Anterior cingulate cortex (tissue), 58 donors: ENCODE data around the gene RTL1.

Source experiments
- DNase-seq, 58 donors: peaks; one replicate each; lab custom pipeline; 2025; lab: John Stamatoyannopoulos, UW

RTL1 gene

GRCh38 chr14:100867631-100868315 is 35.7 kb downstream of the RTL1 start:
- DNase-seq, result no peak

GRCh38 chr14:100866666-100867630 is 36.6 kb downstream of the RTL1 start:
- peak in 18 of 58 donors; percentile 9 to 57 (median 38) for DNase-seq

GRCh38 chr14:100865682-100866591 is 37.6 kb downstream of the RTL1 start:
- DNase-seq, result no peak

- no peak for DNase-seq
These were observed 38.4 kb downstream of the RTL1 start for GRCh38 chr14:100864960-100865681.

GRCh38 chr14:100864206-100864605 is 39.3 kb downstream of the RTL1 start:
- no peak for DNase-seq

- DNase-seq, result no peak
These were observed 40.7 kb downstream of the RTL1 start for GRCh38 chr14:100862793-100863192.

- no peak for DNase-seq
These were observed 41.2 kb downstream of the RTL1 start for GRCh38 chr14:100862277-100862676.

GRCh38 chr14:100861937-100862247 is 41.6 kb downstream of the RTL1 start:
- no peak for DNase-seq

GRCh38 chr14:100861188-100861936 is 42.2 kb downstream of the RTL1 start:
- no peak for DNase-seq

- no peak for DNase-seq
These were observed 42.9 kb downstream of the RTL1 start for GRCh38 chr14:100860556-100861187.

GRCh38 chr14:100859781-100860180 is 43.7 kb downstream of the RTL1 start:
- no peak for DNase-seq

- no peak for DNase-seq
These were observed 44.7 kb downstream of the RTL1 start for GRCh38 chr14:100858838-100859220.

- DNase-seq, result no peak
These were observed 45.3 kb downstream of the RTL1 start for GRCh38 chr14:100857923-100858837.

GRCh38 chr14:100857233-100857922 is 46.1 kb downstream of the RTL1 start:
- DNase-seq, result no peak

- no peak for DNase-seq
These were observed 47.2 kb downstream of the RTL1 start for GRCh38 chr14:100856056-100856950.
